Right ventricle myocardium inferior (tissue), 1 donor: Measurements from ENCODE around the gene RPL27. TPM values are rescaled to one million over a fixed set of nuclear protein-coding genes. Genes with fewer than 3 reads are reported as not detected.
A peak's percentile ranks its signal among the peaks of the same experiment; 100 is the strongest.

Experiments used
- ATAC-seq: fragments of 200-7000 bp; cut with Tn5 transposase; one replicate; pipeline ENCODE4 v1.9.1; 2020; ENCODE audit warnings: mild to moderate bottlenecking, moderate library complexity
- DNase-seq: peaks from one replicate; pipeline ENCODE4 v3.0.0; 2021; ENCODE audit errors: missing footprints
- intact Hi-C: fragments of 100-400 bp; cut with DNase I; formaldehyde crosslinking; loops from one replicate; pipeline ENCODE4 v1.11.0; 2022
- total RNA-seq: library from RNA; stranded (reverse); fragmentation: NEBNext Ultra II Directional; extraction: Animal tissue kit (Norgen Biotek cat#: 25700); gene quantifications from one replicate; pipeline ENCODE4 v1.2.1, GENCODE V29; 2021
- donor health status: DM: no; HTN: yes; CAD: no; lungs with severe emphysema.

RPL27 gene
- total RNA-seq, 1 donor from 2014 or later: 791 TPM

DNA sequence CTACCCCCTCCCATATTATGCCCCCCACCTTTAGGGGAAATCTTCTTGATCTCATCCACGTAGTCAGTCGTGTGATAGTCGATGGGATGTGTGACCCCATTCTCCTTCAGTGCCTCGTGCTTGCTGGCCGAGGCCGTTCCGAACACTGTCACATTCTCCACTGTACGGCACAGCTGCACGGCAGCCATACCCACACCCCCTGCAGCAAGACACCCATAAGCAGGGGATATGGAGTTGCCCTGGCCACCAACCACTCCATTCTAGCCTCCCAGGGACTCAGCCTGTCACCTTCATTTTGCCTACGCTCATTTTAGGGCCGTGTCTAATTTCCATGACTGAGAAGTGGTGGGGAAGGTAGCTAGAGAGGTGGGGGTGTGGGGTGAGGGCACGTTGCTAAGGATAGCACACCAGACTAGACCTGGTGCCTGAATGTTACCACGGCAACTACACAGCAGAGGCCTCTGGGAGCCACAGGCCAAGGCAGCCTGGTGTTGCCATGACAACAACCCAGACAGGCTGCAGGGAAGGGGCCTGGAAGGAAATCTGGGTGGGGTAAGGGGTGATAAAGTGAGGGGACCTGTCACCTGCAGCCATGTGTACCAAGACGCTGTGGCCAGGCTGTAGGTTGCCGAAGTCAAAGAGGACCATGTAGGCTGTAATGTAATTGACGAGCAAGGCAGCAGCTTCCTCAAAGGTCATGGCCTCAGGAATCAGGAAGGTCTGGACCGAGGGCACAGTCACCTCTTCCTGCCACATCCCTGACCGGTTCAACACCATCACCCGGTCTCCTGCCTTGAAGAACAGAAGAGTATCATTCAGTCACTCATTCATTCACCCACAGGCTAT lies 20.0 kb downstream of the RPL27 start:
- ATAC-seq (no peak), DNase-seq (no peak)
- intact Hi-C loops: no loop called here

- DNase-seq (no peak), ATAC-seq (no peak)
- intact Hi-C loops: no loop called here
Observed at GRCh38 chr17:43018932-43019331, 20.7 kb downstream of the RPL27 start.

- DNase-seq: no peak
- no peak for ATAC-seq
- intact Hi-C loops: no loop called here
Observed at GRCh38 chr17:43019418-43019817, 21.2 kb downstream of the RPL27 start.

- ATAC-seq (no peak), DNase-seq (no peak)
- intact Hi-C loops: loop anchor here (10.0 kb wide), 1 partner anchor 315 kb away; no protein-coding TSS in a partner anchor
Observed at GRCh38 chr17:43020030-43020621, 21.9 kb downstream of the RPL27 start.

DNA sequence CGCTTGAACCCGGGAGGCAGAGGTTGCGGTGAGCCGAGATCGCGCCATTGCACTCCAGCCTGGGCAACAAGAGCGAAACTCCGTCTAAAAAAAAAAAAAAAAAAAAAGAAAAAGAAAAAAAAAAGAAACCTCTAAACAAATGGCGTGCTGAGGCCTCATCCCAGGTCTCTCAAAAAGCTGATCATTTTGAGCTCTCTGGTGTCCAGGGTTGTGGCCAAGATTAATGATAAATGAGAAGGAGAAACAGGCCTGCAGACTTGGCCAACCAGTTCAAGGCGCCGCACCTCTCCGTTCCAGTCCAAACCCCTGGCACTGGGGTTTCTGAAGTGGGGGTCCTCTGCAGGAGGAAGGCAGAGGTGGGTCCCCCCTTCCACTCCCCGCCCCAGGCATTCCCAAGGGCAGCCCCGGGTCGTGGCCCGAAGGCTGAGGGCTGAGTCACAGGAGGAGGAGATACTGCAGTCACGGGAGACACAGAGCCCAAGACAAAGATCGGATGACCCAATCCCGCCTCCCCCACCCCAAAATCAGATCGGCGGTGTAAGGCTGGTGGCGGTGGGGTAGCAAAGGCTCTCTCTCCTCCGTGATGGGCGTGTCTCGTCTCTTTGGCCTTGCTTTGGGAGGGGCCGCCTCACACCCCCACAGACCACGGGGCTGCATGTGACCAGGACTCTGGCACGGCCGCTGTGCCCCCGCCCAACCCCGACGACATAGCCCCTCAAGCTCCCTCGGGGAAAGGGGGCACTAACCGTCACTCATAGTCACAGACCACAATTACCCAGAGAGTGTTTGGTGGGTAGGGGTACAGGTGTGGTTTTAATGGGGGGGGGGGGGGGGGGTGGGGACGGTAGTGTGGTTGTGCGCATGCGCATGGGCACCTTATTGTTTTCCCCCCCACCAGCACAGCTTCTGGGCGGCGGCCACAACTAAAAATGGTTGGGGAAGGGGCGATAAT lies 22.8 kb downstream of the RPL27 start:
- DNase-seq (peak; percentile 82), ATAC-seq (peak; percentile 34)
- intact Hi-C loops: loop anchor here (10.0 kb wide), 1 partner anchor 314 kb away; no protein-coding TSS in a partner anchor

- peak; percentile 86 for ATAC-seq
- intact Hi-C loops: loop anchor here (10.0 kb wide), 1 partner anchor 313 kb away; no protein-coding TSS in a partner anchor
- peak; percentile 92 for DNase-seq
Observed at GRCh38 chr17:43021741-43022512, 23.7 kb downstream of the RPL27 start, which contains the start of gene VAT1. Gene VAT1, minus strand, starts transcription at chr17:43022385. Its CDS starts 63 bp downstream, at chr17:43022322.

DNA sequence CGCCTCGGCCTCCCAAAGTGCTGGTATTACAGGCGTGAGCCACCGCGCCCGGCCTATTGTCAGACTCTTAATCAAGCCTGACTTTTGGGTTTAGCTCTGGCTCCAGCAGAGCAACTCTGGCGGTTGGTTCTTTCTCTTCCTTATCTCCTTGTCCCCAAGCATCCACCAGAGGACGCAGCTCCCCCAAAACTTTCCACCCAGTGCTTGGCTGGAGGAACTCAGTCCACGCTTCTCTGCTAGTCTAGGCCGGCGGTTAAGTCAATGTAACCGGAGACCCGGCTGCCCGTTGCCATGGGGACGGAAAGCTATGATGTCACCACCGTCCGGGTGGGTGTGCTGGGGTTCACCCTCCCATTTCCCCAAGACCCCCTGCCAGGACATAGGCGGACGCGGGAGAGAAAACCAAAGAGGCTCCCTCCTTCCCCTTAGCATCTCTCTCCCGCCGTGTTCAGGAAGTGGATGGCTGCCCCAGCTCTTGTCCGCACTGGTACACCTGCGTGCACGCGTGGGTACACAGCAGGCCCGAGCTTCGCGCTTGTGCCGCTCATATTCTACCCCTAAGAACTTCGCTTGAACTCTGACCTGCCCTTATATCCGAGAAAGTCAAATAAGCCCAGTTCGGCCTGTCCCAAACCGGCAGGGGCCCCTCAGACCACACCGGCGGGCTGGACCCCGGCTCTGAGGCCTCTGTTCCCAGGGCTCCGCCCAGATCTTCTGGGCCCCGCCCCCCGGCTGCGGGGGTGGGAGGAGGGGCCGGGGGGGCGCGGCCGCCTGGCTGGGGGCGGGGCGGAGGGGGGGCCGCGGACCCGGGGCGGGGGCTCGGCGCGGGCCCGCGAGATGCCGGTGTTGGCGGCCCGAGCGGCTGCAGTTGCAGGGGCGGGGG lies 26.4 kb downstream of the RPL27 start, which contains the start of gene RND2:
Gene RND2 (plus strand): TSS at position 825 of the 883 bp plus-strand sequence. CDS start 117 bp downstream, outside the sequence.
- intact Hi-C loops: loop anchor here (2.0 to 10.0 kb wide), 2 partner anchors 146 to 310 kb away; partner anchors contain the start of gene NBR1
- peak; percentile 73 for ATAC-seq
- DNase-seq: peak; percentile 90

GRCh38 chr17:43025290-43025657 lies 27.1 kb downstream of the RPL27 start:
- DNase-seq (no peak), ATAC-seq (no peak)
- intact Hi-C loops: loop anchor here (2.0 to 10.0 kb wide), 2 partner anchors 146 to 310 kb away; partner anchors contain the start of gene NBR1

DNA sequence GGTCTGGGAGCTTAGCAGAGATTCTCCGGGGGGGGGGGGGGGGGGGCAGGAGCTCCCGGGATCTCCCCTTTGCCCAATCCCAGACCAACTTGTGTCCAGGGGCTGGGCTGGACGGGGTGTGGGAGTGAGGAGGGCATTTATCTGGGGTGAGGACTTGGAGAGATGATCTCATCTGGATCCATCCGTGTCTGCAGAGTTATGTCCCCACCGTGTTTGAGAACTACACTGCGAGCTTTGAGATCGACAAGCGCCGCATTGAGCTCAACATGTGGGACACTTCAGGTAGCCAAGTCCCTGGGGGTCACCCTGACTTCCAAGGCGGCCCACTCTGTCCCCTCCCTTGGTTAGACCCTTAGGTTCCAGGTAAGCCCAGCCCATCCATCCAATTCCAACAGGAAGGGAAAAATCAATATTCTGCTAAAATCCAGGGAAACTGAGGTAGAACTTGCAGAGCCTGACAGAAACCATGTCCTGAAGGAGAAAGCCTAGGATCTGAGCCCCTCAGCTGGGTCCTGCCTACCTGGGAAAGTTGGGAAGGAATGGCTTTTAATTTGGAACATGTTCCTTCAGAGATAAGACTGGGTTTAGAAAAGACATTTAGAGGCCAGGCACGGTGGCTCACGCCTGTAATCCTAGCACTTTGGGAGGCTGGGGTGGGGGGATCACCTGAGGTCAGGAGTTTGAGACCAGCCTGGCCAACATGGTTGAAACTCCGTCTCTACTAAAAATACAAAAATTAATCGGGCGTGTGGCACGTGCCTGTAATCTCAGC lies 27.7 kb downstream of the RPL27 start:
- ATAC-seq: no peak
- intact Hi-C loops: loop anchor here (2.0 to 10.0 kb wide), 2 partner anchors 145 to 309 kb away; partner anchors contain the start of gene NBR1

DNA sequence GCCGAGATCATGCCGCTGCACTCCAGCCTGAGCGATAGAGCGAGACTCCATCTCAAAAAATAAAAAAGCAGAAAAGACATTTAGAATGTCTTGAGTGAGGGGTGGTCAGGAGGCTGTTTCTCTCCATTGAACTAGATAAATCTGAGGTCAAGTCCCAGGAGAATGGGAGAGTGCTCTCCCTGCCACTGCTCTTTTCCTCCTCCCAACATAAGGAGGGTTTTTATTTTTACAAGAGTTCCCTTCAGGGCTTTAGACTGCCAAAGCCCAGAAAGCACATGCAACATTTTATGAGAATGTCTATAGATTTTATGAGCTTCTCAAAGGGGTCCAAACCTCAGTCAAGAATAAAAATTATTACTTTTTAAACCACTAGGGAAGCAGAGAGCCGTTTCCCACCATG lies 28.4 kb downstream of the RPL27 start:
- ATAC-seq (no peak), DNase-seq (no peak)
- intact Hi-C loops: loop anchor here (10.0 kb wide), 1 partner anchor 308 kb away; no protein-coding TSS in a partner anchor

More for the DNA sequence above, 27.7 kb downstream of the RPL27 start:
- DNase-seq: no peak

DNA sequence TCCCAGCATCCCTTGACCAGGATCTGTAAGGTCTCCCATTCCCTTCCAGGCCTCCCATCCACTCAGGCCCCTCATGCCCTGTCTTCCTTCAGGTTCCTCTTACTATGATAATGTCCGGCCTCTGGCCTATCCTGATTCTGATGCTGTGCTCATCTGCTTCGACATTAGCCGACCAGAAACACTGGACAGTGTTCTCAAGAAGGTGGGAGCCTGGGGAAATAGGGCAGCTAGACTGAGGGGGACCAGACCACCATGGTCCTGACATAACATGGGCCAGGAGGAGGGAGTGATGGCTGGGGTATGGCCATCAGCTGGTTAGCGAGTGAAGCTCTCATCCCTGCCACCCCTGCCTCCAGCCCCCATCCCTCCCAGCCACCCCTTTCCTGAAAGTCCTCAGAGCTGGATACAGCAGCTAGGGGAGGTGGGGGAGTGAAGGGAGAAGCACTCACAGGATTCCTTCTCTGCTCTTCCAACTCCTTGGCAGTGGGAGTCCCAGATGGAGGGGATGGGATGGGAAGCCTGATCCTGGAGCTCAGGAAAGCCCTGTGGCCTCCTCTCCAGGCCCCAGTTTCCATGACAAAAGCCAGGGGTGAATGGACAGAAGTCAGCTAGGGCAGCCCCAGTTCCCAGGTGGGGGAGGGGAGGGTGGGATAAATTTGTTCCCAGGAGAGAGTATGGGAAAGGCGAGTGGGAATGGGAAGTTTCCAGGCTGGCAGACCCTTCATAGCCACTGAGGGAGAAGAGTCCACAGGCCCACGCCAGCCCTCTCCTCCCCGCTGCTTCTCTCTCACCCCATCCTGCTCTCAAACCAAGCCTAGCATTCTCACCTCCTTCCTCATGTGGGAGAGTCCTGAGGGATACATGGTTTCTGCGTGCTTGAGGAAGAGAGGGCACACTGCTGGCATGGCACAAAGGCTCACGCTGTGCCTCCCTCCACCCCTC lies 29.1 kb downstream of the RPL27 start:
- no peak for ATAC-seq
- no peak for DNase-seq
- intact Hi-C loops: loop anchor here (10.0 kb wide), 1 partner anchor 307 kb away; no protein-coding TSS in a partner anchor

DNA sequence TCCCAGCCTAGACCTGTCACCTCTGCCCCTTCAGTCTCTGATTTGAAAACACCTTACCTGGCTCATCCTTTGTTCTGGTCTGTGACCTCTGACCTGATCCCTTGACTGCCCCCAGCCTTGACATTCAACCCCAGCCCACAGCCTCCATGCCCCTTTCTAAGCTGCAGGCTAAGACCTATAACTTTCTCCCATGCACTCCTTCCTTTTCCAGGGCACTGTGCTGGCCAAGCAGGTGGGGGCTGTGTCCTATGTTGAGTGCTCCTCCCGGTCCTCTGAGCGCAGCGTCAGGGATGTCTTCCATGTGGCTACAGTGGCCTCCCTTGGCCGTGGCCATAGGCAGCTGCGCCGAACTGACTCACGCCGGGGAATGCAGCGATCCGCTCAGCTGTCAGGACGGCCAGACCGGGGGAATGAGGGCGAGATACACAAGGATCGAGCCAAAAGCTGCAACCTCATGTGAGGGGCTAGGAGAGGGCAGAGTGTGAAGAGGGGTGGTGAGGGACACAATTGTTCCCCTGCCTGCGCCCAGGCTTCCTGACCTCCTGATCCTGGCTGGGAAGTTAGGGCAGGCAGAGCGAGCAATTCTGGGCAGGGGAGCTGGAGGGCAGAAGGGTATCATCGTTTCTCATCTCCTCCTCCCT lies 30.1 kb downstream of the RPL27 start:
- intact Hi-C loops: loop anchor here (10.0 kb wide), 1 partner anchor 306 kb away; no protein-coding TSS in a partner anchor
- DNase-seq: no peak
- ATAC-seq: no peak

GRCh38 chr17:43030137-43030767 lies 32.0 kb downstream of the RPL27 start:
- intact Hi-C loops: no loop called here
- no peak for ATAC-seq

GRCh38 chr17:43031666-43032065 lies 33.4 kb downstream of the RPL27 start:
- intact Hi-C loops: no loop called here
- no peak for ATAC-seq

More at GRCh38 chr17:43030137-43030767, 32.0 kb downstream of the RPL27 start:
- DNase-seq: no peak

More at GRCh38 chr17:43031666-43032065, 33.4 kb downstream of the RPL27 start:
- no peak for DNase-seq
